Neutrophil (primary cell): ENCODE measurements around the gene SSB.
"Not testable (repeated sequence)": the region's sequence is repeated elsewhere in the genome, so short reads cannot be mapped to it uniquely, and the experiment has no call there.

Experiments used
- H3K27ac ChIP-seq: fragments of 200-600 bp; sonication (generic); 2 replicates; pipeline ENCODE4 v1.5.1; 2016; ENCODE audit warnings: mild to moderate bottlenecking, moderate library complexity
- H3K27me3 ChIP-seq: fragments of 200-600 bp; sonication (generic); 2 replicates; pipeline ENCODE4 v1.6.0; 2016; ENCODE audit warnings: mild to moderate bottlenecking
- H3K36me3 ChIP-seq: fragments of 200-600 bp; sonication (generic); 2 replicates; pipeline ENCODE4 v1.5.1; 2017
- H3K4me1 ChIP-seq, 2 experiments: fragments of 200-600 bp in 1 of 2; sonication (generic) in 1 of 2; 1 replicate in 1 of 2; 2 replicates in 1 of 2; pipeline versions ENCODE4 v1.5.1 to v1.6.1; 2013 to 2016; ENCODE audit warnings: low read depth in 1 of 2, low read length in 1 of 2, mild to moderate bottlenecking in 1 of 2, moderate library complexity in 1 of 2; ENCODE audit not compliant: control insufficient read depth in 1 of 2, insufficient read depth in 1 of 2
- H3K4me3 ChIP-seq, 2 experiments: fragments of 200-600 bp in 1 of 2; sonication (generic) in 1 of 2; 1 replicate in 1 of 2; 2 replicates in 1 of 2; pipeline ENCODE4 v1.5.1; 2013 to 2016; ENCODE audit warnings: low read depth in 1 of 2, low read length in 1 of 2, mild to moderate bottlenecking in 1 of 2, moderate library complexity in 1 of 2
- H3K9me3 ChIP-seq: fragments of 200-600 bp; sonication (generic); 2 replicates; pipeline ENCODE4 v1.5.1; 2016
- TF ChIP-seq, protein P1 (sequence below): fragments of 200-600 bp; sonication (generic); IDR thresholded peaks from 2 replicates; pipeline ENCODE4 v1.5.1; 2016; ENCODE audit warnings: antibody characterized with exemption

SSB gene

DNA sequence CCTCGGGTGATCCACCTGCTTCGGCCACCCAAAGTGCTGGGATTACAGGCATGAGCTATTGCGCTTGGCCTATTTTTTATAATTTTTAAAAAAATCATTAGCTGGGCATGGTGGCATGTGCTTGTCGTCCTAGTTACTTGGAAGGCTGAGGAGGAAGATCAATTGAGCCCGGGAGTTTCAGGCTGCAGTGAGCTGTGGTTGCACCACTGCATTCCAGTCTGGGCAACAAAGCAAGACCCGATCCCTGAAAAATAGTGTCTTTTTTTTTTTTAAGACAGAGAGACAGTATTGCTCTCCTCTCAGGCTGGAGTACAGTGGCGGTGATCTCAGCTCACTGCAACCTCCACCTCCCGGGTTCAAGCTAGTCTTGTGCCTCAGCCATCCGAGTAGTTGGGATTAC is 4.8 kb downstream of the SSB start:
- peaks cover 39% of the 10 kb centered on the region for H3K36me3 ChIP-seq
- H3K27ac ChIP-seq: no peak overlapping the region

DNA sequence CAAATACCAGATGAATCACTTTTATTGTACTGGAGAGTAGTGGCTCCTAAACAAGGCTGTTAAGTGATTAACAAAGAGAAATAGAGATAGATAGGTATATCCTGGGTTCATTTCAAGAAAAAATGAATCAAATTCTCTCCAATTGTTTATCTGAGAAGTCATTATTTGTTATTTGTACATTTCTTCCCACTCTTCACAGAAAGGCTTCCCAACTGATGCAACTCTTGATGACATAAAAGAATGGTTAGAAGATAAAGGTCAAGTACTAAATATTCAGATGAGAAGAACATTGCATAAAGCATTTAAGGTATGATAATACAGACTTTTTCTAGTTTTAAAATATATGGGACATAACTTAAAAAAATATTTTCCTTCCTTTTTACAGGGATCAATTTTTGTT is 7.9 kb downstream of the SSB start:
- H3K27ac ChIP-seq: no peak overlapping the region
- peaks cover 67% of the 10 kb centered on the region for H3K36me3 ChIP-seq
- no peaks in the 10 kb centered on the region for H3K27me3 ChIP-seq
- TF ChIP-seq, protein P1, sequence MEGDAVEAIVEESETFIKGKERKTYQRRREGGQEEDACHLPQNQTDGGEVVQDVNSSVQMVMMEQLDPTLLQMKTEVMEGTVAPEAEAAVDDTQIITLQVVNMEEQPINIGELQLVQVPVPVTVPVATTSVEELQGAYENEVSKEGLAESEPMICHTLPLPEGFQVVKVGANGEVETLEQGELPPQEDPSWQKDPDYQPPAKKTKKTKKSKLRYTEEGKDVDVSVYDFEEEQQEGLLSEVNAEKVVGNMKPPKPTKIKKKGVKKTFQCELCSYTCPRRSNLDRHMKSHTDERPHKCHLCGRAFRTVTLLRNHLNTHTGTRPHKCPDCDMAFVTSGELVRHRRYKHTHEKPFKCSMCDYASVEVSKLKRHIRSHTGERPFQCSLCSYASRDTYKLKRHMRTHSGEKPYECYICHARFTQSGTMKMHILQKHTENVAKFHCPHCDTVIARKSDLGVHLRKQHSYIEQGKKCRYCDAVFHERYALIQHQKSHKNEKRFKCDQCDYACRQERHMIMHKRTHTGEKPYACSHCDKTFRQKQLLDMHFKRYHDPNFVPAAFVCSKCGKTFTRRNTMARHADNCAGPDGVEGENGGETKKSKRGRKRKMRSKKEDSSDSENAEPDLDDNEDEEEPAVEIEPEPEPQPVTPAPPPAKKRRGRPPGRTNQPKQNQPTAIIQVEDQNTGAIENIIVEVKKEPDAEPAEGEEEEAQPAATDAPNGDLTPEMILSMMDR: no peak
- no peak overlapping the region for H3K4me3 ChIP-seq
- no peaks in the 10 kb centered on the region for H3K9me3 ChIP-seq
- H3K4me1 ChIP-seq: no peaks in the 10 kb centered on the region

More for the DNA sequence above, 4.8 kb downstream of the SSB start:
- Histone ChIP-seq H3K27me3 (no peaks in the 10 kb centered on the region), H3K4me1 (peaks cover 9 to 10% of the 10 kb centered on the region in 2 experiments), H3K9me3 (no peaks in the 10 kb centered on the region), H3K4me3 (no peak overlapping the region)
- TF ChIP-seq, protein P1: no peak

DNA sequence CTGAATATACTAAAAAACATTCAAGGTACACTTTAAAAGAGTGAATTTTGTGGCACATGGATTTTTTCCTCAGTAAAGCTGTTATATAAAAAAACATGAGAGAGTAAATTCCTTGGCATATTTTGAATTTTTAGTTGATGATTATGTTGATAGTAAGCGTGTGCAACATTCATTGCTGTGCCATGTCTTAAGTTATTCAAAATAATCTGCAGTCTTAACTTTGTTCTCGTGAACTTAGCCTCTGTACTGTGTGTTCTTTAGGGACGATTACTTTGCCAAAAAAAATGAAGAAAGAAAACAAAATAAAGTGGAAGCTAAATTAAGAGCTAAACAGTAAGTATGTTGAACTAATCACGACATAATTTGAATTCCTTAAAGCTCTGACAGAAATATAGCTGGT is 9.6 kb downstream of the SSB start:
- TF ChIP-seq, protein P1: no peak

DNA sequence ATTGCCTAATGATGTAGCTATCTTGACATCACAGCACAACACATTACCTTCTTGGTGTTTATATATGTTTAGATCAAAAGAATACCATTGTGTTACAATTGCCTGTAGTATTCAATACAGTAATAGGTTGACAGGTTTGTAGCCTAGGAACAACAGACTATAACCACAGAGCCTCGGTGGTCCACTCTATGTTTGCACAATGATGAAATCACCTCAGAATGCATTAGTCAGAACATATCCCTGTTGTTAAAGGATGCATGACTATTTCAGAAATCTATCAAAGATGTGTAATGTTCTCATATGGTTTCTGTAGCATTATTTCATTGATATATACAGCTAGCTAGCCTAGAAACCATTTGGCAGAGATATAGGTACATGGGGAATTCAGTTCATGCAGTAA is 17.2 kb downstream of the SSB start:
- Histone ChIP-seq H3K9me3 (no peaks in the 10 kb centered on the region), H3K36me3 (peaks cover 60% of the 10 kb centered on the region), H3K4me3 (no peak overlapping the region), H3K4me1 (no peaks in the 10 kb centered on the region), H3K27ac (no peak overlapping the region), H3K27me3 (no peaks in the 10 kb centered on the region)
- TF ChIP-seq, protein P1: no peak

More for the DNA sequence above, 9.6 kb downstream of the SSB start:
- Histone ChIP-seq H3K36me3 (peaks cover 73% of the 10 kb centered on the region), H3K27me3 (no peaks in the 10 kb centered on the region), H3K27ac (no peak overlapping the region), H3K9me3 (no peaks in the 10 kb centered on the region), H3K4me1 (no peaks in the 10 kb centered on the region), H3K4me3 (no peak overlapping the region)

DNA sequence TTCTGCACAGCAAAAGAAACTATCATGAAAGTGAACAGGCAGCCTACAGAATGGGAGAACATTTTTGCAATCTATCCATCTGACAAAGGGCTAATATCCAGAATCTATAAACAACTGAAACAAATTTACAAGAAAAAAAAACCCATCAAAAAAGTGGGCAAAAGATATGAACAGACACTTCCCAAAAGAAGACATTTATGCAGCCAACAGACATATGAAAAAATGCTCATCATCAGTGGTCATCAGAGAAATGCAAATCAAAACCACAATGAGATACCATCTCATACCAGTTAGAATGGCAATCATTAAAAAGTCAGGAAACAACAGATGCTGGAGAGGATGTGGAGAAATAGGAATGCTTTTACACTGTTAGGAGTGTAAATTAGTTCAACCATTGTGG is 18.3 kb downstream of the SSB start:
- not testable (repeated sequence) for H3K4me1 ChIP-seq, H3K27ac ChIP-seq, H3K9me3 ChIP-seq, H3K4me3 ChIP-seq, H3K27me3 ChIP-seq
- peaks cover 49% of the 10 kb centered on the region for H3K36me3 ChIP-seq

DNA sequence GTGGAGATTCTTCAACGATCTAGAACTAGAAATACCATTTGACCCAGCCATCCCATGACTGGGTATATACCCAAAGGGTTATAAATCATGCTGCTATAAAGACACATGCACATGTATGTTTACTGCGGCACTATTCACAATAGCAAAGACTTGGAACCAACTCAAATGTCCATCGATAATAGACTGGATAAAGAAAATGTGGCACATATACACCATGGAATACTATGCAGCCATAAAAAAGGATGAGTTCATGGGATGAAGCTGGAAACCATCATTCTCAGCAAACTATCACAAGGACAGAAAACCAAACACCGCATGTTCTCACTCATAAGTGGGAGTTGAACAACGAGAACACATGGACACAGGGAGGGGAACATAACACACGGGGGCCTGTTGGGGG is 18.7 kb downstream of the SSB start:
- H3K4me3 ChIP-seq, H3K27me3 ChIP-seq, H3K4me1 ChIP-seq, H3K9me3 ChIP-seq, H3K27ac ChIP-seq: not testable (repeated sequence)
- peaks cover 45% of the 10 kb centered on the region for H3K36me3 ChIP-seq

DNA sequence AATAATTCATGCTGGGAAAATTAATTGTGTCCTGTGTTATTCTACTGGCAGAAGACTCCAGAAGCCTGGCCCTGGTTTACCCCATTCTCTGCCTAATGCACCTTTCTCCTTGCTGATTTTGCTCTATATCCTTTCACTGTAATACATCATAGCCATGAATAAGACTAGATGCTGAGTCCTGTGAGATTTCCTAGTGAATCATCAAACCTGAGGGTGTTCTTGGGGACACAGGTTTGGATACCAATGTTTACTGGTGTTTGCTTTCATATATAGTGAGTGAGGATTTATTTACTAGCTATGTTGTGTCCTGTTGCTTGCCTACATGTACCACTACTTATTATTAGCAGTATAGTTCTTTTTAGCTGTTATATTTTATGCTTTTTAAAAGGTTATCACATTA is 19.6 kb downstream of the SSB start:
- peaks cover 41% of the 10 kb centered on the region for H3K36me3 ChIP-seq
- no peaks in the 10 kb centered on the region for H3K9me3 ChIP-seq
- no peak overlapping the region for H3K4me3 ChIP-seq
- H3K27me3 ChIP-seq: no peaks in the 10 kb centered on the region
- TF ChIP-seq, protein P1: no peak
- no peaks in the 10 kb centered on the region for H3K4me1 ChIP-seq
- no peak overlapping the region for H3K27ac ChIP-seq
